Kidney (tissue), 14 donors: ENCODE data around the gene ZNF664. TPM values are rescaled to one million over a fixed set of nuclear protein-coding genes. Genes with fewer than 3 reads are reported as not detected.

Experiments
- DNase-seq, 5 donors: peaks; one replicate each; pipeline ENCODE4 v3.0.0-alpha.2; 2013 to 2020
- FAIRE-seq: peaks from 2 replicates; lab custom pipeline; 2012; peaks lifted over from hg19 to GRCh38; lab: Jason Lieb, UNC
- H3K27ac ChIP-seq, 2 donors: one replicate each; pipeline ENCODE4 v1.7.0; 2013; ENCODE audit warnings: low read depth in 2 of 2, low read length in 2 of 2, inconsistent platforms in 1 of 2
- H3K27me3 ChIP-seq: one replicate; pipeline ENCODE4 v1.7.1; 2013; ENCODE audit warnings: low read length, inconsistent platforms; ENCODE audit not compliant: control insufficient read depth, insufficient read depth
- H3K36me3 ChIP-seq, 3 donors: one replicate each; pipeline versions ENCODE4 v1.7.0 to v1.7.1; 2013; ENCODE audit warnings: low read length in 3 of 3, control low read depth in 1 of 3, inconsistent platforms in 1 of 3; ENCODE audit not compliant: insufficient read depth in 3 of 3, control insufficient read depth in 2 of 3
- H3K4me1 ChIP-seq, 3 donors: one replicate each; pipeline versions ENCODE4 v1.7.0 to v1.7.1; 2013; ENCODE audit warnings: low read length in 3 of 3, inconsistent platforms in 1 of 3, low read depth in 1 of 3; ENCODE audit not compliant: control insufficient read depth in 2 of 3, insufficient read depth in 2 of 3
- H3K4me3 ChIP-seq, 3 donors: one replicate each; pipeline versions ENCODE4 v1.7.0 to v1.8.1; 2013; ENCODE audit warnings: low read length in 3 of 3, control low read depth in 1 of 3, inconsistent platforms in 1 of 3
- H3K9ac ChIP-seq, 3 donors: one replicate each; pipeline versions ENCODE4 v1.7.0 to v1.7.1; 2013; ENCODE audit warnings: low read length in 3 of 3, control low read depth in 1 of 3, inconsistent platforms in 1 of 3
- H3K9me3 ChIP-seq, 3 donors: one replicate each; pipeline versions ENCODE4 v1.7.0 to v1.7.1; 2013; ENCODE audit warnings: low read length in 3 of 3, control low read depth in 1 of 3, inconsistent platforms in 1 of 3; ENCODE audit not compliant: control insufficient read depth in 2 of 3, insufficient read depth in 1 of 3
- CTCF ChIP-seq: IDR thresholded peaks from 3 replicates; pipeline ENCODE4 v1.5.1; 2012; ENCODE audit warnings: mild to moderate bottlenecking, moderate library complexity, borderline replicate concordance; ENCODE audit not compliant: insufficient read depth; ENCODE audit errors: extremely low read depth
- intact Hi-C: fragments of 100-400 bp; cut with DNase I; formaldehyde crosslinking; loops from one replicate; pipeline ENCODE4 v1.11.1; 2022
- polyA plus RNA-seq: library from polyadenylated mRNA; stranded (reverse); fragments of 350-450 nt; fragmentation: Illumina TruSeq; extraction: RNeasy Lipid Tissue Mini Kit (QIAGEN cat#74804); gene quantifications from one replicate; pipeline ENCODE4 v1.2.3, GENCODE V29; 2014; ENCODE audit warnings: low read depth, low replicate concordance; ENCODE audit not compliant: insufficient read depth
- total RNA-seq: library from RNA; stranded (reverse); fragmentation: NEBNext Ultra II Directional; extraction: Animal tissue kit (Norgen Biotek cat#: 25700); gene quantifications from one replicate; pipeline ENCODE4 v1.2.1, GENCODE V29; 2021
- donor health status: control.
- donor health status: control.
- donor health status: control.
- donor health status: control.
- donor health status: control.
- donor health status: DM: yes; HTN: yes; CAD: no.
- donor health status: Normal renal cell carcinoma (clear cell type).

ZNF664 gene
- total and polyA plus RNA-seq, 2 donors from 2014 or later = 44.9 to 104 TPM

- Histone ChIP-seq H3K9ac (no peak overlapping the region), H3K9me3 (no peaks in the 10 kb centered on the region), H3K27me3 (no peaks in the 10 kb centered on the region), H3K27ac (no peak overlapping the region), H3K4me3 (no peak overlapping the region), H3K36me3 (no peaks in the 10 kb centered on the region), H3K4me1 (peaks cover 0 to 2% (median 0%) of the 10 kb centered on the region in 3 donors)
- intact Hi-C loops = no loop called here
- no peak for TF ChIP-seq CTCF
- no peak for DNase-seq
- no peak for FAIRE-seq
These were observed 48.0 kb downstream of the ZNF664 start for GRCh38 chr12:124021007-124021406.

- Histone ChIP-seq H3K4me1 (peaks cover 0 to 2% (median 0%) of the 10 kb centered on the region in 3 donors), H3K9ac (no peak overlapping the region)
- no peak for FAIRE-seq
These were observed 49.1 kb downstream of the ZNF664 start for GRCh38 chr12:124022161-124022560.

GRCh38 chr12:124024263-124024678 lies 51.3 kb downstream of the ZNF664 start:
- FAIRE-seq = no peak

More at GRCh38 chr12:124022161-124022560, 49.1 kb downstream of the ZNF664 start:
- H3K27me3 ChIP-seq = no peaks in the 10 kb centered on the region
- intact Hi-C loops = no loop called here
- DNase-seq = no peak
- no peak overlapping the region for H3K4me3 ChIP-seq
- TF ChIP-seq CTCF = no peak
- no peaks in the 10 kb centered on the region for H3K9me3 ChIP-seq
- no peak overlapping the region for H3K27ac ChIP-seq
- no peaks in the 10 kb centered on the region for H3K36me3 ChIP-seq

More at GRCh38 chr12:124024263-124024678, 51.3 kb downstream of the ZNF664 start:
- no peak overlapping the region for H3K4me3 ChIP-seq
- TF ChIP-seq CTCF = no peak
- H3K9me3 ChIP-seq = no peaks in the 10 kb centered on the region
- no peaks in the 10 kb centered on the region for H3K27me3 ChIP-seq
- no peaks in the 10 kb centered on the region for H3K36me3 ChIP-seq
- H3K4me1 ChIP-seq = peaks cover 0 to 2% (median 0%) of the 10 kb centered on the region in 3 donors
- no peak overlapping the region for H3K27ac ChIP-seq
- DNase-seq = no peak
- H3K9ac ChIP-seq = no peak overlapping the region
- intact Hi-C loops = no loop called here
